HepG2 (cell line): ENCODE results near the gene RNF123. TPM values are rescaled to one million over a fixed set of nuclear protein-coding genes. Genes with fewer than 3 reads are reported as not detected.

Experiments used
- ATAC-seq: fragments of 200-7000 bp; cut with Tn5 transposase; 3 replicates; pipeline ENCODE4 v1.9.1; 2020; ENCODE audit warnings: mild to moderate bottlenecking, moderate library complexity
- BruUV-seq: library from RNA; stranded (reverse); fragments of 400-500 nt; replicated peaks from 2 replicates; lab custom pipeline; 2021; lab: Mats Ljungman, UMichigan
- CTCF ChIA-PET: fragments of 300-600 bp; formaldehyde crosslinking; extraction: SDS; loops from one replicate; lab custom pipeline; 2021; ENCODE audit warnings: low total read pairs, inconsistent platforms, low intra/inter-chr PET ratio; lab: Yijun Ruan, JAX
- POLR2A ChIA-PET: fragments of 350-600 bp; sonication (Branson Sonifier 250); formaldehyde crosslinking; loops from one replicate; lab custom pipeline; 2020; ENCODE audit warnings: antibody characterized with exemption, inconsistent platforms; lab: Yijun Ruan, JAX
- DNase-seq: peaks from one replicate; pipeline ENCODE4 v3.0.0-alpha.2; 2015; ENCODE audit warnings: low spot score
- FAIRE-seq: peaks from 3 replicates; lab custom pipeline; 2011; peaks lifted over from hg19 to GRCh38; lab: Jason Lieb, UNC
- H2AFZ ChIP-seq: one replicate; pipeline ENCODE4 v1.6.1; 2011; ENCODE audit warnings: low read length, inconsistent platforms
- H3K27ac ChIP-seq: fragments of 300-600 bp; 3 replicates; pipeline ENCODE4 v1.8.0; 2011; ENCODE audit warnings: mixed run types, mild to moderate bottlenecking, mixed read lengths, low read length, inconsistent platforms; ENCODE audit not compliant: insufficient read depth; ENCODE audit errors: extremely low read length
- H3K27me3 ChIP-seq, 2 experiments: fragments of 200-600 bp in 1 of 2; 2 replicates in 1 of 2; 3 replicates in 1 of 2; pipeline versions ENCODE4 v1.6.0 to v1.8.0; 2011; ENCODE audit warnings: low read length in 2 of 2, mild to moderate bottlenecking in 2 of 2, moderate library complexity in 2 of 2, inconsistent platforms in 1 of 2; ENCODE audit not compliant: insufficient read depth in 2 of 2, control insufficient read depth in 1 of 2
- H3K36me3 ChIP-seq, 2 experiments: fragments of 200-600 bp in 1 of 2; replicated peaks in 1 of 2; 2 replicates in 1 of 2; 3 replicates in 1 of 2; pipeline versions ENCODE4 v1.5.1 to v1.8.0; 2011; ENCODE audit warnings: low read length in 2 of 2, inconsistent platforms in 1 of 2; ENCODE audit not compliant: insufficient read depth in 2 of 2, control insufficient read depth in 1 of 2
- H3K4me1 ChIP-seq: 2 replicates; pipeline ENCODE4 v1.5.1; 2012; ENCODE audit warnings: low read length, inconsistent platforms; ENCODE audit not compliant: insufficient read depth
- H3K4me2 ChIP-seq: 2 replicates; pipeline ENCODE4 v1.6.0; 2011; ENCODE audit warnings: low read depth, low read length, inconsistent platforms
- H3K4me3 ChIP-seq, 3 experiments: fragments of 200-600 bp in 1 of 3; sonication (generic), shearing (Covaris generic) in 1 of 3; replicated peaks in 1 of 3; 2 replicates each; pipeline ENCODE4 v1.5.1; 2011 to 2016; ENCODE audit warnings: low read length in 3 of 3, inconsistent platforms in 2 of 3, low read depth in 2 of 3, mild to moderate bottlenecking in 2 of 3, control low read depth in 1 of 3, mixed read lengths in 1 of 3; ENCODE audit not compliant: insufficient read depth in 1 of 3
- H3K79me2 ChIP-seq: one replicate; pipeline ENCODE4 v1.6.1; 2011; ENCODE audit warnings: low read length, inconsistent platforms; ENCODE audit not compliant: insufficient read depth
- H3K9ac ChIP-seq: 2 replicates; pipeline ENCODE4 v1.6.0; 2011; ENCODE audit warnings: mild to moderate bottlenecking, low read depth, low read length, inconsistent platforms; ENCODE audit not compliant: insufficient read depth
- H3K9me3 ChIP-seq: 2 replicates; pipeline ENCODE4 v1.5.1; 2012; ENCODE audit warnings: mild to moderate bottlenecking, low read length
- H4K20me1 ChIP-seq: 2 replicates; pipeline ENCODE4 v1.6.0; 2011; ENCODE audit warnings: inconsistent platforms, mild to moderate bottlenecking, low read length, moderate library complexity; ENCODE audit not compliant: insufficient read depth
- EP300 ChIP-seq, 3 experiments: sonication (generic) in 1 of 3; formaldehyde crosslinking in 1 of 3; IDR thresholded peaks; 2 replicates each; pipeline versions ENCODE4 v1.5.1 to v1.6.1; 2011 to 2020; ENCODE audit warnings: low read depth in 2 of 3, low read length in 2 of 3, borderline replicate concordance in 1 of 3, improper control_type of control experiment in 1 of 3, mild to moderate bottlenecking in 1 of 3, missing genetic modification reagents in 1 of 3, moderate library complexity in 1 of 3
- FOXM1 ChIP-seq: sonication (generic); formaldehyde crosslinking; IDR thresholded peaks from 2 replicates; pipeline ENCODE4 v1.5.0; 2020; ENCODE audit warnings: missing genetic modification reagents
- GATAD1 ChIP-seq: IDR thresholded peaks from 2 replicates; pipeline ENCODE4 v1.6.1; 2016; ENCODE audit warnings: missing genetic modification reagents, missing compliant biosample characterization
- NR2F1 ChIP-seq, 2 experiments: fragments of 450-650 bp in 1 of 2; formaldehyde crosslinking in 1 of 2; IDR thresholded peaks; 2 replicates each; pipeline versions ENCODE4 v1.5.0 to v1.6.1; 2016 to 2020; ENCODE audit warnings: mild to moderate bottlenecking in 1 of 2, missing compliant biosample characterization in 1 of 2, missing genetic modification reagents in 1 of 2, moderate library complexity in 1 of 2
- RAD21 ChIP-seq: fragments of 450-650 bp; formaldehyde crosslinking; IDR thresholded peaks from 2 replicates; pipeline ENCODE4 v1.5.0; 2020; ENCODE audit warnings: mild to moderate bottlenecking
- RELA ChIP-seq: sonication (generic); formaldehyde crosslinking; IDR thresholded peaks from 2 replicates; pipeline ENCODE4 v1.4.0; 2020; ENCODE audit warnings: missing genetic modification reagents
- RNF219 ChIP-seq: sonication (generic); formaldehyde crosslinking; IDR thresholded peaks from 2 replicates; pipeline ENCODE4 v1.5.0; 2020; ENCODE audit warnings: mild to moderate bottlenecking, missing genetic modification reagents
- SAFB2 ChIP-seq: sonication (generic); formaldehyde crosslinking; IDR thresholded peaks from 2 replicates; pipeline ENCODE4 v1.5.1; 2020; ENCODE audit warnings: missing genetic modification reagents, low read depth, mild to moderate bottlenecking, borderline replicate concordance
- SRSF1 ChIP-seq: fragments of 200-400 bp; formaldehyde crosslinking; optimal IDR thresholded peaks from 2 replicates; pipeline ENCODE3; 2017; ENCODE audit warnings: mild to moderate bottlenecking, low read depth, low read length, moderate library complexity
- STAT6 ChIP-seq: sonication (generic); formaldehyde crosslinking; IDR thresholded peaks from 2 replicates; pipeline ENCODE4 v1.4.0; 2020; ENCODE audit warnings: missing genetic modification reagents, mild to moderate bottlenecking, borderline replicate concordance
- ZBTB21 ChIP-seq: sonication (generic); formaldehyde crosslinking; IDR thresholded peaks from 2 replicates; pipeline ENCODE4 v1.4.0; 2020; ENCODE audit warnings: missing genetic modification reagents
- ZNF10 ChIP-seq: sonication (generic); formaldehyde crosslinking; IDR thresholded peaks from 2 replicates; pipeline ENCODE4 v1.4.0; 2020; ENCODE audit warnings: mild to moderate bottlenecking, low read depth, missing genetic modification reagents, borderline replicate concordance
- ZNF121 ChIP-seq: sonication (generic); formaldehyde crosslinking; IDR thresholded peaks from 2 replicates; pipeline ENCODE4 v1.5.0; 2020; ENCODE audit warnings: mild to moderate bottlenecking, missing genetic modification reagents
- ZNF234 ChIP-seq: sonication (generic); formaldehyde crosslinking; conservative IDR thresholded peaks from 2 replicates; pipeline ENCODE4 v1.5.1; 2020; ENCODE audit warnings: mild to moderate bottlenecking, missing genetic modification reagents
- ZNF430 ChIP-seq: sonication (generic); formaldehyde crosslinking; IDR thresholded peaks from 2 replicates; pipeline ENCODE4 v1.9.0; 2021; ENCODE audit warnings: mild to moderate bottlenecking, missing genetic modification reagents
- WGBS: methylation state at CpG from one replicate; pipeline ENCODE4 v1.1.6; 2017; ENCODE audit warnings: low lambda C conversion rate; 5-methylcytosine and 5-hydroxymethylcytosine counted together
- in situ Hi-C: cut with HindIII; loops from 2 replicates; pipeline ENCODE4 v1.10.0; 2017; ENCODE audit warnings: low pct_unique_long_range_greater_than_20kb; ENCODE audit not compliant: extremely low pct_ligation_motif_present
- intact Hi-C: fragments of 100-400 bp; cut with micrococcal nuclease; formaldehyde crosslinking; loops from one replicate; pipeline ENCODE4 v1.10.0; 2022; ENCODE audit not compliant: unreplicated experiment
- polyA plus RNA-seq, 8 experiments: library from polyadenylated mRNA; depleted of rRNA in 3 of 8; stranded (reverse) in 7 of 8; unstranded in 1 of 8; fragments of >200 nt; fragmentation: Illumina TruSeq in 4 of 8; extraction: Trizol in 4 of 8; gene quantifications; 2 replicates each; pipeline versions ENCODE4 v1.2.1 to v1.2.3, GENCODE V29; 2011 to 2016; ENCODE audit warnings: low read depth in 4 of 8, missing spikeins in 1 of 8, mixed read lengths in 1 of 8; ENCODE audit not compliant: insufficient read depth in 1 of 8
- total RNA-seq, 5 experiments: library from RNA; depleted of rRNA; stranded (reverse); fragments of >200 nt; fragmentation: Illumina TruSeq; extraction: Trizol; gene quantifications; 2 replicates each; pipeline ENCODE4 v1.2.3, GENCODE V29; 2016; ENCODE audit warnings: low read depth in 1 of 5

RNF123 gene
- total and polyA plus RNA-seq, 2 of the 13 experiments (the other 11 are each of a cell fraction or from before 2014, with no cell fraction given): 29.9 to 82.2 TPM

DNA sequence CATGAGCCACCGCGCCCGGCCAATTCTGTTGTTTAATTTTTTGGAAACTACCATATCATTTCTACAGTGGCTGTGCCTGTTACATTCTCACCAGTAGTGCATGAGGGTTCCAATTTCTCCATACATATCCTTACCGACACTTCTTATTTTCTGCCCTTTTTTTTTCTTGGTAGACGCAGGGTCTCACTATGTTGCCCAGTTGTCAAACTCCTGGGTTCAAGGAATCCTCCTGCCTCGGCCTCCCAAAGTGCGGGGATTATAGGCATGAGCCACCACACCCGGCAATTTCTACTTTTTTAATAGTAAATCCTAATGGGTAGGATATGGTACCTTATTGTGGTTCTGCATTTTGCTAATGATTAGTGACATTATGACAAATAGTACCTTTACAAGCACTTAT, 20.5 kb downstream of the RNF123 start:
- intact Hi-C loops: no loop called here
- 95% methylated on average over 8 of the region's 8 CpGs for WGBS

GRCh38 chr3:49711489-49711888, 22.1 kb downstream of the RNF123 start:
- H3K79me2 ChIP-seq: no peaks in the 10 kb centered on the region
- no peak for ATAC-seq
- in situ Hi-C loops: no loop called here
- no peak overlapping the region for H2AFZ ChIP-seq
- intact Hi-C loops: no loop called here
- no peaks in the 10 kb centered on the region for H4K20me1 ChIP-seq
- ChIA-PET POLR2A (no interaction called here), CTCF (no interaction called here)
- DNase-seq: no peak
- H3K27ac ChIP-seq: no peak overlapping the region
- peaks cover 23% of the 10 kb centered on the region for H3K4me1 ChIP-seq
- no peak overlapping the region for H3K4me2 ChIP-seq
- peaks cover 9% of the 10 kb centered on the region in 2 experiments; a peak in 4 of 5 replicates for H3K36me3 ChIP-seq
- no peak for FAIRE-seq
- no TSS peak for BruUV-seq
- no peaks in the 10 kb centered on the region for H3K27me3 ChIP-seq
- WGBS: 100% methylated on average over 5 of the region's 5 CpGs
- no peak overlapping the region for H3K9ac ChIP-seq
- H3K4me3 ChIP-seq: no peak overlapping the region
- no peaks in the 10 kb centered on the region for H3K9me3 ChIP-seq
- TF ChIP-seq SRSF1: no peak
- TF ChIP-seq RAD21 (CRISPR knock-in tag): no peak
- TF ChIP-seq FOXM1 (CRISPR knock-in tag): no peak
- no peak for TF ChIP-seq RELA
- TF ChIP-seq NR2F1 (CRISPR knock-in tag; IDR thresholded peaks at IDR 0.05): no peak
- TF ChIP-seq RNF219 (CRISPR knock-in tag): no peak
- no peak for TF ChIP-seq EP300 (IDR thresholded peaks at IDR 0.05; ENCODE audit: low read depth in 2 of 2, low read length in 2 of 2)
- no peak for TF ChIP-seq EP300 (CRISPR knock-in tag; IDR thresholded peaks at IDR 0.05; ENCODE audit: borderline replicate concordance)
- TF ChIP-seq ZBTB21 (CRISPR knock-in tag): no peak
- no peak for TF ChIP-seq ZNF10
- TF ChIP-seq STAT6 (CRISPR knock-in tag): no peak
- TF ChIP-seq GATAD1 (CRISPR knock-in tag): no peak
- TF ChIP-seq SAFB2 (CRISPR knock-in tag): no peak
- TF ChIP-seq ZNF430: no peak

More for the DNA sequence above, 20.5 kb downstream of the RNF123 start:
- Histone ChIP-seq H3K9me3 (no peaks in the 10 kb centered on the region), H2AFZ (no peak overlapping the region), H3K36me3 (peaks cover 11 to 20% of the 10 kb centered on the region in 2 experiments; a peak in 4 of 5 replicates), H3K9ac (no peak overlapping the region), H3K4me2 (no peak overlapping the region), H4K20me1 (no peaks in the 10 kb centered on the region), H3K79me2 (no peaks in the 10 kb centered on the region), H3K4me3 (no peak overlapping the region), H3K27me3 (no peaks in the 10 kb centered on the region; a peak in 1 of 5 replicates), H3K27ac (no peak overlapping the region)
- in situ Hi-C loops: no loop called here
- ChIA-PET POLR2A (no interaction called here), CTCF (no interaction called here)
- ATAC-seq: no peak
- no peak for FAIRE-seq
- DNase-seq: no peak
- no TSS peak for BruUV-seq
- TF ChIP-seq ZNF121 (CRISPR knock-in tag) (0 out of 2 replicates have a peak, but pooled peaks have one; percentile 35), ZNF234 (CRISPR knock-in tag) (no peak)
- TF ChIP-seq, all 625 proteins: peak for 1
- H3K4me1 ChIP-seq: peaks cover 23% of the 10 kb centered on the region
